HG03280 (cell line): ENCODE measurements around the gene TNN.

Source experiments
- ATAC-seq: cut with Tn5 transposase; IDR thresholded peaks from one replicate; pipeline ENCODE4 v1.9.1; 2021; ENCODE audit warnings: mild to moderate bottlenecking, moderate library complexity; ENCODE audit not compliant: unreplicated experiment

TNN gene

DNA sequence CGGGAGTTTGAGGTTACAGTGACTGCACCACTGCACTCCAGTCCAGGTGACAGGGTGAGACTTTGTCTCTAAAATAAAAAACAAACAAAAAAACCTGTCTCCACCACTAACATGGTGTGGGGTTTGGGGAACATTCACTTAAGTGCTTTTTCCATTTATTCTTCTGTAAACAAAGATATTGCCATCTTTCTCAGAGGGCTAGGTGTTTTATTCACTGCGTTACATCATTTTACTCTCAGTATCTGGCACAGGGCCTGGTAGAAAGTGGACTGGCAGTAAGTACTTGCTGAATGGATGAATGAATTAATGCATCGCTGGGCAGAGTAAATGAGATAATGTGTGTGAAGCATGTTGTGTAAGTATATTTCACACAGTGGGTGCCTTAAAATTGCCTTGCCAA is 104.9 kb downstream of the TNN start:
- no peak for ATAC-seq

DNA sequence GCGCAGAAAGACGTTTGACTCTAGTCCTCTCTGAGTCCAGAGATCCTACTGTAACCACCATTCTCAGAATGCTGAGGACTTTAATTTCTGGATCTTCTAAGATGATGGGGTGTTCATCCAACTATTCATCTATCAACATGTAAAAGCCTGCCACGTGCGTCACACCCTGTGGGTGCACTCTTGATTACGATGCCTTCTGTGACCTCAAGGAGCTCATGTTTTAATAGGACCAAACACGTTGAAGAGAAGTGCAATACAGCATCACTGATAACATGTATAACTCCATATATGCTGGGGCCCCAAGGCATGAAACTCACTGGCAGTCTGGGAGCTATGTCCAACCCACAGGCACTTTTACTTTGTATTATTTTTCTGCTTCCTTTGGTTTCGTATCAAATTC is 105.9 kb downstream of the TNN start:
- ATAC-seq: no peak

DNA sequence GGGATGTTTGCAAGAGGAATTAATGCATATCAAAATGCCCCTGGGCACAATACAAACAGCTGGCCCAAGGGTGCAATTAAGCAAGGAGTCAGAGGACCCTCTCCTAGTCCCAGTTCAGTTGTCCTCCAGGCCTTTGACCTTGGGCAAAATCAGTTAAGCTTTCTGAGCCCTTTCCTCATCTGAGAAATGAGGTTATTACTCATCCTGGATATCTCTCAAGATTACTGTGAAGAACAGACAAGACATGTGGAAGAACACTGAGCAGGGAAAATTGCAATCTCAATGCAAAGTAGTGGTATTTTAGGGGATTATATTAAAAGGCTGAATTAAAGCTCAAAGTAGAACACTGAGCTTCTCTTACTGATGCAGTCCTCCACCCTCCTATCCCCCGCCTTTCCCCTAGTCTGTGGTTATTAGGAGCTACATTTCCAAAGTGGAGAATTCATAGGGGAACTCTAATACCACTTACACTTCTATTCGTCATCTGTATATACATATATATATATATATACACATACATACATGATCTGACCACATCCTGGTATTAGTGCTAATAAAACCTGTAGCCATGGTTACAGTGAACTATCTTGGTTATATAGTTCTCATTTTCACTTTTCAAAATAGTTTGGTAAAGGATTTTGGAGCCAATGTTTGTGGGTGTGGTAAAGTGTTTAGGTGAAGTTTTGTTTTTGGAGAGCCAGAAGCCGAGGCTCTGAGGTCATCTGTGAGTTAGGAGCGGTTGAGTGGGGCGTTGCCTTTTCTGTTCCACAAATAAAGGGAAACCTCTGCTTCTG is 106.9 kb downstream of the TNN start:
- peak; percentile 86 for ATAC-seq

DNA sequence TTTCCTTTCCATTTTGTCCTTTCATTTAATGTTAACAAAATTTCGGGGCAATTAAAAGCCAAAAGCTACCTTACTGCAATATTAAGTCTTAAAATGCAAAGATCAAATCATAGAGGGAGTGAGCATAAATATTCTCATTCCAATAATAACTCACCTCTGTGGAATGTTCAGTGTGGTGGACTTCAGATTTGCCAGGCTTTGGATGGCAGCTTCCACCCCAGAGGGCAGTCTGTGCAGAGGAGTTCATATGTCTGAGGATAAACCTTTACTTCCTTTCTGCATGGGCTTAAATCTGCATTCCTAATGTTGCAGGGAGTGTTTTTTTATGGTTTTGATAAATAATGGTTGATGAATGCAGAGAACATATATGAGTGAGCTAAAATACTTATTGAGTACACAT is 108.6 kb downstream of the TNN start:
- ATAC-seq: no peak

DNA sequence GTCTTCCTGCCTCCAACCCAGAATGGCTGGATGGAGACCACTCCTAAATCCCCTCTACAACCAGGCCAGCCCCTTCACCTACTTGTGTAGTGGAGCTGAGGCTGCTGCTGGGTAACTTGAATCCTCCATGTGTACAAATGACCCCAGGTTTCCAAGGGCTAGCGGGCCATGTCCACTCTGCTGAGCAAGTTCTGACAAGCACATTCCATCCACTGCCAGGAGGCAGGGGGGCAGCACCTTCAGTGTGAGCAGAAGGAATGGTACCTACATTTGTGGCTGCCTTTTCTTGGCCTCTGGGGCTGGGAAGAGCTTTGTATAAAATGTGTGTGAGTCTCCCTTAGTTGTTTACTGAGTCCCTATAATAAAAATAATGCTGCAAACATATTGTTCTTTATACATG is 110.4 kb downstream of the TNN start:
- no peak for ATAC-seq

GRCh38 chr1:175178456-175178855 is 110.8 kb downstream of the TNN start:
- ATAC-seq: no peak

DNA sequence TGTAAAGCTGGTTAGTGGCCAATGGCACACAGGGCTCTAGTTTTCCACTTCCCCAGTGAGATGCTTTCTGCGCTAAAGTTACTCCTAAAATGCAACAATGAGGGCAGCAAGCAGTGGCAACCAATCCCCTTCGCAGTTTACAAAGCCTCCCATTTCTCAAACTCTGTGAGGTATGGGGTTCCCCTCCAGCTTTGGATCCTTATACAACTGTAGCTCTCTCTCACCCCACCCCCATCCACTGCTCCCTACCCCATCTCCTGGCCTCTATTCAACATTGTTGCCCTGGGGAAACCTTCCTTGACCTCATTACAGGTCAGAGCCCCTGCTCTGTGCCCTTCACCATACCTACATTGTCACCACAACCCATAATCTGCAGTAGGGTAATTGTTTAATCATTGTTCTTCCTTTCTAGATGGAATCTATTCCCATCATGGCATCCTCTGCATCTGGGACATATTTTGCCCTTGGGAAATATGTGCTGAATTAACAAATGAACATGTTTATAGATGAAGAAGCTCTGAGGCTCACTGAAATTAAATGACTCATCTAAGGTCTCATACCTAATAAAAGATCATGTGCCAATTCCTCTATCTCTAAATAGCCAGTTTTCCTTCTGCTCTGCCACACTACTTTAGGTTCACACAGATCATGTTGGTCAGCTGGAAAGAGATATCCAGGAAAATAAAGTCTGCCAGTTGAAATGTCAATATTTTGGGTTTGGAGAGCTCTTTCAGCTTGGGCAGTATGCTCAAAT is 112.4 kb downstream of the TNN start:
- no peak for ATAC-seq

GRCh38 chr1:175182201-175182746 is 114.6 kb downstream of the TNN start:
- no peak for ATAC-seq

GRCh38 chr1:175183586-175183985 is 116.0 kb downstream of the TNN start:
- ATAC-seq: no peak

GRCh38 chr1:175185903-175186302 is 118.3 kb downstream of the TNN start:
- ATAC-seq: no peak

DNA sequence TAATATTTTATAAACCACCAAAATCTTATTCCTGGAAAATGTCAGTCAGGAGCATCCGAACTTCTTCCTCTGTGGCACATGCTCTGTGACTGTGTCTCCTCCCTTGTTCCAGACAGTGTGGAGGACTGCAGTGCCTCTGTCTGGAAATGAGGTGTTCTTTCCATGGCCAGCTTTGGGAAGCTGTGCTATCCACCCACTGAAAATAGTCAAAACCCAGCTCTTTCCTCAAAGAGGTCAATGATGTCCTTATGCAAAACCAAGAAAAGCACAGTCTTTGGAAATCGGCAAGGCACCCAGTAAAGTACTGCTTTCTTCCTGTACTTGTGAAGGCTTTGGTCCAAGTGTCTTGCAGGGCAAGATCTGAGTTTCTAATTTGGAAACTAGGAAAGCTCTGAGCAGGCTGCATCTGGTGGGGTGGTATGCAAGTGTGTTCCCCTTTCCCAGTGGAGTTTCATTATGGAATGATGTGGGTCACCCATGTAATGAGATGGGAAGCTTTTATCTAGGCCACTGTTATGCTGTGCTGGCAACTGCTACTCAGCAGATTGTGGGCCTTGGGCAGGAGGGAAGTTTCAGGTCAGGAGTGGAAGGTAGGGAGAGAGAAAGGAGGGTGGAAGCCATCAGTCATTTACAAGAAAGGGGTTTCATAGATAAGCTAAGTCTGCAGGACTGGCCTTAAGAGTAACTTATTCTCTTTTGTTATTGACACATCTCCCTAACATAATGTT is 119.0 kb downstream of the TNN start:
- ATAC-seq: no peak

- peak; percentile 70 for ATAC-seq
Measured at GRCh38 chr1:175188936-175189335, 121.3 kb downstream of the TNN start.

DNA sequence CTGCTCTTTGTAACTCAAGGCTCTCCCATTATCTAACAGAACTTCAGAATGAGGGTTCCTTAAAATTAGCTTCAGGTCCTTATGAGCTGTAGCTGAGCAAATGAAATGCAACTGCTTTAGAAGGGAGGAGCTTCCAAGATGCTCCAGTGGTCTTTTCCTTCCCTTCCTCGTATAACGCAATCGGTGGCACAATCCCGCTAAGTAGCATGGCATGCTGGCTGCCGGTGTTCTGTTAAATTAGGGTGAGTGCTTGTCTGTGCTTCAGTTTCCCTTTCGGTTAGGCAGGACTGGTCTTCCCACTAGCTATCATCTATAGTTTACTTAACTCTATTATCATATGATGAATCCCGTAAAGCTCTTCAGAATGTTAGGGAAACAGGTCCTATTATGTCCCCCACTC is 124.0 kb downstream of the TNN start:
- ATAC-seq: peak; percentile 33

GRCh38 chr1:175192111-175192629 is 124.5 kb downstream of the TNN start:
- ATAC-seq: no peak

GRCh38 chr1:175192630-175193526 is 125.2 kb downstream of the TNN start, which contains the start of gene KIAA0040:
TSS of gene KIAA0040 (minus strand) at chr1:175192776. CDS start at chr1:175161013, 31,763 bp downstream.
- ATAC-seq: peak; percentile 41

DNA sequence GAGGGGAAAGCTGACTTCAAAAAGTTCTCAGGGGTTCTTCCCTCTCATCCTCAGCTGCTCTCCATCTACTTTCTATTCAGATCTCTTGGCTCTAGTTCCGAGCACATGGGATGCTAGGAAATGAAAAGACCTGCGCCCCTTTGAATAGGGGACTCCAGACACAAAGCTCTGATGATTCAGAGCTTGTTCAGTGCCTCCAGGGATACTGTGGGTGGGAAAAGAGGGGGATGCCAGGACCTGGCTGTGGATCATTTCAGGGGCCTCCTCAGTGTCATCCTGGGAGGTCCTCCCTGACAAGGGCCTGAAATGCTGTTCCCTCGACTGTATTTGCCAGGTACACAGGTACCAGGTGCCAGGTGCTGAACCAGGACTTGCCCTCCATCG is 125.9 kb downstream of the TNN start:
- ATAC-seq: no peak

DNA sequence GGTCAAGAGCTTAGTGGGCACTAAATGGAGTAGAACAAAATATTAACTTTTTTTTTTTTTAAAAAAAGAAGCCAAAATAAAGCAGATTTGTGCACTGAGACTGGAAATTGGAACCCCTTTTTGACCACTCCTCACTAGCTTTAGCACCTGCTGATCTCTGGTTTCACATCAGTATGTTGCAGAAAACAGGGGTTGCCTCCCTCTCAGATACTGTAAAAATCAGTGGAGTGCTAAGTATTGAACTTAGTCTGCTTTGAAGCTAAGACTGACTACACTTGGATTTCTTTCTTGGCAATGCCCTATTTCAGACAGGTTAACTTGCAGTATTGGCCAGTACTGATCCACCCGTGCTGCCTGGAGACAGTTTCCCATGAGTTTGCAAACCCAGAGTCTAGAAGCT is 127.6 kb downstream of the TNN start:
- peak; percentile 27 for ATAC-seq

- no peak for ATAC-seq
Measured at GRCh38 chr1:175195798-175196197, 128.2 kb downstream of the TNN start.

DNA sequence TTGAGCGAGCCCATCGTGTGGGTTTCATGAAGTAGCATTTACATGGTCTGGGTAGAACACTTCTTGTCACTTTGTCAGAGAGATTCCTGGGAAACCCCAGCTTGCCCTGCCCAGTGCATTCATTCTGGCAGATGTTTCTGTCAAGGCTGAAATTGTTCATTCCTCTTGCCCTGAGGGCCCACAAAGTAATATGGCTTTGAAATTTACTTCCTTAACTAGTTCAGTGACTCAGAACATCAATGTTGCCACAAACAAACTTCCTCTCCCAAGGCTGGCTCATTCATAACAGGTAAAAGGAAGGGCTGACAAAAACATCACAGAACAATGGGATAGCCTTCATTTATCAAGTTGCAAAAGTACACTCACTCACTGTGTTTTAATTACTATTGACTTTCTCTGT is 129.9 kb downstream of the TNN start:
- ATAC-seq: no peak
